AG09309 (cell line): ENCODE results near the gene JAK1.

ENCODE experiments used
- DNase-seq: peaks from one replicate; pipeline ENCODE4 v3.0.0-alpha.2; 2010; ENCODE audit warnings: low read depth
- H3K4me3 ChIP-seq: 2 replicates; pipeline ENCODE4 v1.5.1; 2011; ENCODE audit warnings: mild to moderate bottlenecking, low read depth, low read length, moderate library complexity; ENCODE audit not compliant: control insufficient read depth
- TF ChIP-seq, protein P1 (sequence below): IDR thresholded peaks from 2 replicates; pipeline ENCODE4 v1.5.1; 2011; ENCODE audit warnings: mild to moderate bottlenecking, low read depth, low read length, inconsistent platforms; ENCODE audit not compliant: insufficient read depth, control insufficient read depth; ENCODE audit errors: missing control alignments

The JAK1 gene

DNA sequence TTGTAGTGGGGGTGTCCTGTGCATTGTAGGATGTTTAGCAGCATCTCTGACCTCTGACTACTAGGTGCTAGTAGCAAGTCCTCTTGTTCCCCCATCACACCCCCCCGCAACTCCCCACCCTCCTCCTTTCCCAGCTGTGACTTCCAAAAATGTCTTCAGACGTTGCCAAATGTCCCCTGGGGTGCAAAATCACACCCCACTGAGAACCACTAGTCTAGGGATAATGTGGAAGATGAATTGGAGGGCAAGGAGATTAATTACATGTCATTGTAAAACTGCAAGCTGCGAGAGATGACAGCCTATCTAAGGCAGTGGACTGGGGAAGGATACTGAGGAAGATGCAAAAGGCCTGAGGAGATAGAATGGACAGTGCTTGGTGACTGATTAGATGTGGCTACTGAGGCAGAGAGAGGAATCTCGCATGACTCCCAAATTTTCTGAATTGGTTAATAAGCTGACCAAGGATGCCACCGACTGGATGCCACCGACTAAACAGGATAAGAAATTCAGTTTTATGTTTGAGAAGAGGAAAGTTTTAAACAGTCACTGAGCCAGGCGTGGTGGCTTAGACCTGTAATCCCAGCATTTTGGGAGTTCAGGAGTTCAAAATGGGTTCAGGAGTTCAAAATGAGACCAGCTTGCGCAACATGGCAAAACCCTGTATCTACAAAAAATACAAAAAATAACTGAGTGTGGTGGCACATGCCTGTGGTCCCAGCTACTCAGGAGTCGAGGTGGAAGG, 3.1 kb upstream of the JAK1 start:
- TF ChIP-seq, protein P1, sequence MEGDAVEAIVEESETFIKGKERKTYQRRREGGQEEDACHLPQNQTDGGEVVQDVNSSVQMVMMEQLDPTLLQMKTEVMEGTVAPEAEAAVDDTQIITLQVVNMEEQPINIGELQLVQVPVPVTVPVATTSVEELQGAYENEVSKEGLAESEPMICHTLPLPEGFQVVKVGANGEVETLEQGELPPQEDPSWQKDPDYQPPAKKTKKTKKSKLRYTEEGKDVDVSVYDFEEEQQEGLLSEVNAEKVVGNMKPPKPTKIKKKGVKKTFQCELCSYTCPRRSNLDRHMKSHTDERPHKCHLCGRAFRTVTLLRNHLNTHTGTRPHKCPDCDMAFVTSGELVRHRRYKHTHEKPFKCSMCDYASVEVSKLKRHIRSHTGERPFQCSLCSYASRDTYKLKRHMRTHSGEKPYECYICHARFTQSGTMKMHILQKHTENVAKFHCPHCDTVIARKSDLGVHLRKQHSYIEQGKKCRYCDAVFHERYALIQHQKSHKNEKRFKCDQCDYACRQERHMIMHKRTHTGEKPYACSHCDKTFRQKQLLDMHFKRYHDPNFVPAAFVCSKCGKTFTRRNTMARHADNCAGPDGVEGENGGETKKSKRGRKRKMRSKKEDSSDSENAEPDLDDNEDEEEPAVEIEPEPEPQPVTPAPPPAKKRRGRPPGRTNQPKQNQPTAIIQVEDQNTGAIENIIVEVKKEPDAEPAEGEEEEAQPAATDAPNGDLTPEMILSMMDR = no peak
- no peak overlapping the region for H3K4me3 ChIP-seq
- no peak for DNase-seq

- TF ChIP-seq, protein P1 = no peak
- H3K4me3 ChIP-seq = no peak overlapping the region
- DNase-seq = no peak
These were observed 1.0 kb upstream of the JAK1 start for GRCh38 chr1:64967381-64967780.

- no peak for DNase-seq
- TF ChIP-seq, protein P1 = no peak
These were observed 787 bp downstream of the JAK1 start for GRCh38 chr1:64965366-64966157.

DNA sequence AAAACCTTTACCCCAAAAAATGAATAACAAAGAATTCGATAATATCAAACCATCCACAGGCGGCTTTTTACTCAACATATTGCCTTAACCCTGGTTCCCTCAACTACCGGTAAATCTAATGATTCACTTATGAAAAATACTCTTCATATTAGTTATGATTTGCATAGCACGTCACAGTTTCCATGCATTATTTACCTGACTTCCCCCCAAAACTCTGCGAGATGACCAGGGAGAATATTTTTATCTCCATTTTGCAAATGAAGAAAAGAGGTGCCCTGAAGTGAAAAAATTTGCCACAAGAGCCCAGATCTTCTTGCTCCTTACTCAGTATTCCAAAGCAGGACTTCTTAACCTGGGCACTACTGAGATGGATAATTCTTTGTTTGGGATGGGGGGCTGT, 2.9 kb downstream of the JAK1 start:
- DNase-seq = no peak
- TF ChIP-seq, protein P1 = no peak
- H3K4me3 ChIP-seq = no peak overlapping the region

More at GRCh38 chr1:64965366-64966157, 787 bp downstream of the JAK1 start:
- H3K4me3 ChIP-seq = peak overlapping the region; percentile 91

DNA sequence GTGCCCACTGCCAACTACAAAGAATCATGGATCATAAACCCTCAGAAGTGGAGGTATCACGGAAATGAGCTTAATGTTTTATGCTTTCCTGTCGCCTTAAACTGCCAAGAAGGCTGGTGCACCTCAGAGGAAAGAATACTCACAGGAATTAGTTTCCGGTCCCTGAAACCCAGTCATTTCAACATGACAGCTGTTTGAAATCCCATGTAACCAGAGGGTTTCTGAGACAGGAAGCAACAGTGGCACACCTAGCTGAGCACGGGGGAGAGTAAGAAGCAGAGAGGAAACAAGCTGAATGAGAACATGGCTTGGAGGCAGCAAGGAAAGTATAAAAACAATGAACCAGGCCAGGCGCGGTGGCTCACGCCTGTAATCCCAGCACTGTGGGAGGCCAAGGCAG, 3.9 kb downstream of the JAK1 start:
- TF ChIP-seq, protein P1 = no peak
- no peak for DNase-seq
- no peak overlapping the region for H3K4me3 ChIP-seq

DNA sequence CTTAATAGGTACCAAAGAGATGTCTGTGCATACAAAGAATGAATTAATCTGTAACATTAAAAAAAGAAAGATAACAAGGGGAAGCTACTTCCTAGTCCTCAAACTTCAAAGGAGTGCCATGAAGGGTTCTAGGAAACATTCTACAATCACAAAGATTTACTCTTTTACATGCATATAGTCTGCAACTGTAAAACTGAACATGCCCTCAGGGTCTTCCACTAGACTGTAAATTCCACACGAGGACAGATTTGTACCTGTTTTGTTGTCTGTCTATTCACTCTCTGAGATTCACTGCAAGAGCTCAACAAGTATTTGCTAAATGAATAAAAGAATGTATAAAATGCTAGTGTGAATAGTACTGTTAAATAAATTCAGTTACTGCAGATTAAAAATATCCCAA, 4.4 kb downstream of the JAK1 start:
- TF ChIP-seq, protein P1 = no peak
- no peak for DNase-seq
- H3K4me3 ChIP-seq = no peak overlapping the region
